Measurements from ENCODE around the gene ZNF428. TPM values are rescaled to one million over a fixed set of nuclear protein-coding genes. Genes with fewer than 3 reads are reported as not detected.
"Not testable (repeated sequence)": the region's sequence is repeated elsewhere in the genome, so short reads cannot be mapped to it uniquely, and the experiment has no call there.

ZNF428 gene
- polyA plus RNA-seq, 1 of the 3 experiments (the other 2 are of a cell fraction) = 79.5 TPM

- Histone ChIP-seq H3K4me1 (ENCODE audit: control insufficient read depth in 1 of 2, insufficient read depth in 2 of 2, low read depth in 1 of 2, low read length in 1 of 2) (no peaks in the 10 kb centered on the region), H2AFZ (ENCODE audit: low read depth) (no peak overlapping the region), H3F3A (replicated peaks; ENCODE audit: insufficient read depth) (peaks cover 12% of the 10 kb centered on the region), H3K9me2 (no peaks in the 10 kb centered on the region), H3K9me3 (no peaks in the 10 kb centered on the region), H3K27me3 (ENCODE audit: insufficient read depth) (no peaks in the 10 kb centered on the region), H3K36me3 (replicated peaks in 1 of 2; ENCODE audit: control insufficient read depth in 1 of 2, insufficient read depth in 2 of 2, low read length in 1 of 2) (peaks cover 7 to 11% of the 10 kb centered on the region in 2 experiments), H3K9ac (no peak overlapping the region), H3K79me2 (ENCODE audit: insufficient read depth) (peaks cover 22% of the 10 kb centered on the region), H3K4me3 (ENCODE audit: low read depth in 2 of 2, low read length in 1 of 2) (no peak overlapping the region), H3K4me2 (no peak overlapping the region), H3K27ac (ENCODE audit: low read depth in 2 of 2, low read length in 1 of 2) (no peak overlapping the region), H4K20me1 (ENCODE audit: insufficient read depth) (no peaks in the 10 kb centered on the region)
- ChIA-PET POLR2A (no interaction called here), CTCF (interaction anchor here (0.8 kb wide), 1 partner anchor 9 kb away, joined by 3 read pairs; no protein-coding TSS in a partner anchor)
- 92% methylated on average over 7 of the region's 7 CpGs for WGBS (ENCODE audit: low lambda C conversion rate)
- DNase-seq = no peak
- TF ChIP-seq RFX5 (IDR thresholded peaks at IDR 0.05; ENCODE audit: low read length) (no peak), REST (IDR thresholded peaks at IDR 0.05; ENCODE audit: low read depth, low read length) (no peak), NFIC (IDR thresholded peaks at IDR 0.05; ENCODE audit: borderline replicate concordance) (no peak), TAF1 (IDR thresholded peaks at IDR 0.05; ENCODE audit: borderline replicate concordance, low read depth, low read length) (no peak), SMC3 (IDR thresholded peaks at IDR 0.05; ENCODE audit: low read depth, low read length) (no peak), POLR2AphosphoS5 (IDR thresholded peaks at IDR 0.05; ENCODE audit: low read depth, low read length) (no peak), FOSL2 (IDR thresholded peaks at IDR 0.05; ENCODE audit: borderline replicate concordance, low read depth) (no peak), SIN3A (IDR thresholded peaks at IDR 0.05; ENCODE audit: borderline replicate concordance, low read depth, low read length) (no peak), CHD2 (IDR thresholded peaks at IDR 0.05; ENCODE audit: low read length, partially characterized antibody) (no peak), EP300 (IDR thresholded peaks at IDR 0.05; ENCODE audit: borderline replicate concordance in 1 of 2, low read depth in 1 of 2, low read length in 1 of 2) (no peak)
Measured at GRCh38 chr19:43606569-43607229, 12.7 kb downstream of the ZNF428 start.

GRCh38 chr19:43605875-43606568, 13.4 kb downstream of the ZNF428 start:
- no peak overlapping the region for H3K9ac ChIP-seq
- no peaks in the 10 kb centered on the region for H3K9me2 ChIP-seq
- H3K79me2 ChIP-seq (ENCODE audit: insufficient read depth) = peaks cover 16% of the 10 kb centered on the region
- no peak overlapping the region for H2AFZ ChIP-seq (ENCODE audit: low read depth)
- no peak for TF ChIP-seq NRF1 (IDR thresholded peaks at IDR 0.05; ENCODE audit: low read depth, low read length)
- no peaks in the 10 kb centered on the region for H3K9me3 ChIP-seq
- CTCF ChIA-PET = interaction anchor here (0.8 to 1.1 kb wide), 2 partner anchors 9 to 12 kb away, joined by 3 read pairs; no protein-coding TSS in a partner anchor
- no peaks in the 10 kb centered on the region for H3K4me1 ChIP-seq (ENCODE audit: control insufficient read depth in 1 of 2, insufficient read depth in 2 of 2, low read depth in 1 of 2, low read length in 1 of 2)
- H3F3A ChIP-seq (replicated peaks; ENCODE audit: insufficient read depth) = peaks cover 16% of the 10 kb centered on the region
- H3K27ac ChIP-seq (ENCODE audit: low read depth in 2 of 2, low read length in 1 of 2) = no peak overlapping the region
- no peak for DNase-seq
- no peak overlapping the region for H3K4me3 ChIP-seq (ENCODE audit: low read depth in 2 of 2, low read length in 1 of 2)
- peaks cover 9 to 11% of the 10 kb centered on the region in 2 experiments for H3K36me3 ChIP-seq (replicated peaks in 1 of 2; ENCODE audit: control insufficient read depth in 1 of 2, insufficient read depth in 2 of 2, low read length in 1 of 2)
- H3K4me2 ChIP-seq = no peak overlapping the region
- H4K20me1 ChIP-seq (ENCODE audit: insufficient read depth) = no peaks in the 10 kb centered on the region
- POLR2A ChIA-PET = no interaction called here
- no peaks in the 10 kb centered on the region for H3K27me3 ChIP-seq (ENCODE audit: insufficient read depth)
- WGBS (ENCODE audit: low lambda C conversion rate) = 74% methylated on average over 7 of the region's 7 CpGs

GRCh38 chr19:43600326-43600725, 19.1 kb downstream of the ZNF428 start:
- POLR2A ChIA-PET; H3K4me3 ChIP-seq (ENCODE audit: low read depth in 2 of 2, low read length in 1 of 2); DNase-seq; H4K20me1 ChIP-seq (ENCODE audit: insufficient read depth); H3K9me3 ChIP-seq; H3K9ac ChIP-seq; H3K27me3 ChIP-seq (ENCODE audit: insufficient read depth); H3K27ac ChIP-seq (ENCODE audit: low read depth in 2 of 2, low read length in 1 of 2); H3K9me2 ChIP-seq; H2AFZ ChIP-seq (ENCODE audit: low read depth); H3K4me2 ChIP-seq: not testable (repeated sequence)
- Histone ChIP-seq H3K4me1 (ENCODE audit: control insufficient read depth in 1 of 2, insufficient read depth in 2 of 2, low read depth in 1 of 2, low read length in 1 of 2) (peaks cover 0 to 13% of the 10 kb centered on the region in 2 experiments; a peak in 1 of 4 replicates), H3F3A (replicated peaks; ENCODE audit: insufficient read depth) (peaks cover 29% of the 10 kb centered on the region), H3K79me2 (ENCODE audit: insufficient read depth) (peaks cover 49% of the 10 kb centered on the region), H3K36me3 (replicated peaks in 1 of 2; ENCODE audit: control insufficient read depth in 1 of 2, insufficient read depth in 2 of 2, low read length in 1 of 2) (peaks cover 11 to 29% of the 10 kb centered on the region in 2 experiments)
- CTCF ChIA-PET = interaction anchor here (0.9 to 1.9 kb wide), 4 partner anchors 15 to 145 kb away, joined by 3 to 5 read pairs (median 4); no protein-coding TSS in a partner anchor
- 86% methylated on average over 5 of the region's 5 CpGs for WGBS (ENCODE audit: low lambda C conversion rate)
